Inflammatory macrophage (primary cell): ENCODE measurements around the gene CRB1.

Source experiments
- DNase-seq, 2 donors: peaks; one replicate each; pipeline ENCODE4 v3.0.0-alpha.2; 2020 to 2022
- total RNA-seq, 18 experiments: gene quantifications; one replicate each; lab custom pipeline; 2026; ENCODE audit warnings: mixed read lengths in 6 of 18, inconsistent platforms in 2 of 18; lab: John Stamatoyannopoulos, UW

The CRB1 gene
- total RNA-seq = 0 to 0.26 (median 0.15) reads per million in 18 experiments

DNA sequence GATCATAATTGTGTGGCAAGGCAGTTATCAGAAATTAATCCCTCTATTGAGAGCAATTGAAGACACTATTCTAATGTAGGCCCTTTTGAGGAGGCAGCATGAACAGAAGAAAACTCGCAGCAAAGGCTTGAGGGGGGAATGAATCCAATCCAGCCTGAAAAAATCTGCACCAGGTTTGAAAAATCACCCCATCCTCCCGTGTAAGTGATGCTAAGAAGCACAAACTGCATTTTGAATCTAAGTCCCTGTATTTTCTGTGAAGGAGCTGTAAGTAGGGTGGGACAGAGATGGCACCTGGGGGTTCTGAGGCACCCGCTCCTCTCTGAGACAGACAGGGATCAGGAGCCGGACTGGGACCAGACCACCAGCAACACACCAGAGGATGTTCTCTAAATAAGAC lies at the start of gene CRB1:
Gene CRB1, plus strand, starts transcription at position 241 of the 400 bp plus-strand sequence. CDS start 161 bp downstream, outside the sequence.
- no peak for DNase-seq

DNA sequence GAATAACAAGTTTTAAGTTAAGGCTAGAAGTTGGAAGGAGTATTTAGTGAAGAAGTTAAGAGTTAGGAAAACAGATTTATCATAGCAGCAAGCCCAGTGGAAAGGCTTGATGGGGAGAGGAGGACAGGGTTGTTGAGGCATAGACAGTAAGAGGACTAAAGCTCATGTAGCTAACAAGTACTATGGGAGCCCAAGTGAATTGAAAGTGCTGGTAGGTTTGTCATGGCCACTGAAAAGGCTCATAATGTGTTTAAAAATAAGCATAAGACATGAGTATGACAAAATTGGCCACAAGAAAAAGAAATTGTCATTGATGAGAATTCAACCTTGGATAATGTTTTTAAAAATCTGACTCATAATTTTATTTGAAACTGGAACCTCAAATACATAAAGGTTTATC lies 49.2 kb upstream of the CRB1 start:
- DNase-seq = no peak

DNA sequence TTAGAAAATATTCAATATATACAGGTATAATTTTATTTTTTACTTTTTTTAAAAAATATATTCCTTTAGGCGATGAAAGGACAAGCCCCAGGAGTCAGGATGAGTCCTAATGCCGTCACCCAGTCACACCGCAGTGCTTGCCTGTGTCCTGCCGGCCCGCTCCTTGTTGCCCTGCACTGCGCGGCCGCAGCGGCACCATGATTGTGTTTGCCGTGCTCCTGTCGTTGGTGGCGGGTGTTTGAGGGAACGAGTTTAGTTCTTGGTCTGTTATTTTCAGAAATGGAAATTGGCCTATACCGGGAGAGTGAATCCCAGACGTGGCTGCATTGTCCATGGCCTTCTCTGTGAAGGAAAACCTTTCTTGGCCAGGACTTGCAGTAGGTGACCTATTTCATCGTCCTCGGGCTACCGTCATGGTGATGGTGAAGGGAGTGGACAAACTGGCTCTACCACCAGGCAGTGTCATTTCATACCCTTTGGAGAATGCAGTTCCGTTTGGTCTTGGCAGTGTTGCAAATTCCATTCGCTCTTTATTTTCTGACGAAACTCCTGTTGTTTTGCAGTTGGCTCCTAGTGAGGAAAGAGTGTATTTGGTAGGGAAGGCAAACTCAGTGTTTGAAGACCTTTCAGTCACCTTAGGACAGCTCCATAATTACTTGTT lies 45.9 kb upstream of the CRB1 start:
- no peak for DNase-seq

DNA sequence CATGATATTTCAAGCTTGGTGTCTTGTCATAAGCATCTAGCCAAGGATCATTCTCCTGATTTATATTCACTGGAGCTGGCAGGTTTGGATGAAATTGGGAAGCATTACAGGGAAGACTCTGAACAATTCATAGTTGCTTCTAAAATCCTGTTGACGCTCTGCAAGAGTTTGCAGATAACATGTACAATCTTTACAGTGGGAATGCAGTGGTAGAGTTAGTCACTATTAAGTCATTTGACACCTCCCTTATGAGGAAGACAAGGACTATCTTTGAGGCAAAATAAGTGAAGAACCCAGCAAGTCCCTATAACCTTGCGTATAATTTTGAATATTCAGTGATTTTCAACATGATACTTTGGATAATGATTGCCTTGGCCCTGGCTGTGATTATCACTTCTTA lies 45.3 kb upstream of the CRB1 start:
- no peak for DNase-seq

DNA sequence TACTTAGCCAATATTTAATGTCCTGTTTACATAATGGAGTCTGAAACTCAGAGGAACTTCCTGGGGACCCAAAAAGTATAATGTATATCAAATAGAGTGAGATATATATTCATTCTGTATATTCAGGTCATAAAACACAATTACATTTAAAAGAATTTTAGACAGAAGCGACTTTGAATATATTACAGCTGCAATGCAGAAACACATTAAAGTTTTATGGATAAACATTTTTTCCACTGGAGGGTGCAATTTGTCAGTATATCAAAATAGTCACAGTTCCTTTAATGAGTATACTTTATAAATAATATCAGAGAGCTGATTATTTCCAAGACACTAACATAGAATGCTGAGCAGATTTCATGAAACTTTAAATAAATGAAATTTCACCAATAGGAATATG lies 43.9 kb upstream of the CRB1 start:
- DNase-seq = no peak

DNA sequence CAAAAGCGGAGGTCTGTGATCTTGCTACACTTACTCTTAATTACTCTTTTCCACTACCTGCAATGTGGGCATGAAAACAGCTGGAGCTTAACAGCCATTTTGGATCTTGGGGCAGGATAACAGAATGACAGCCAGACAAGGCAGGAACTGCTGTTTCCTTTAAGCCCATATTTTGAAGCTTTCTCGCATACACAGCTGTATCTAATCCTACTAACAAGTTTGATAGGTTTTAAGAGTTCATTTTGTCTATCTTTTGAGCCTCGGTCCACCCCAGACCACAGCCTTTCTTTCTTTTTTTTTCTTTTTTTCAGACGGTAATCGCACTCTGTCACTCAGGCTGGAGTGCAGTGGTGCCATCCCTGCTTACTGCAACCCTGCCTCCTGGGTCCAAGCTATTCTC lies 42.4 kb upstream of the CRB1 start:
- no peak for DNase-seq

DNA sequence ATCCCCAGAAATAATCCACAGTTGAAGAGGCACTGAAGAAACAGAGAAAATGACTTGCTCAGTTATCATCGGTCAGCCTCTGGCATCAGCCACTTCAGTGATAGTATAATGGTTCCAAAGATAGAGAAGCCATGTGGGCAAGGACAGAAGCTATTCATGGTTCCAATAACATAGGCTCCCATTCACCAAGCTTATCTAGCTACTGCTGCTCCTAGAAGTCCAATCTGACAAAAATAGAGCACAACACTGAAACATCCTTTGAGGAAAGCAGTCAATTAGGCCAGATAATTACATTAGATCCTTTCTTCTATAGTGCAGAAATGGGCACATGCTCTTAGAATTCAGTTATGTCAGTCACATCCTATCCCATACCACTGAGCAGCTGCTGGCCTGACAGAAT lies 33.5 kb upstream of the CRB1 start:
- DNase-seq = no peak

DNA sequence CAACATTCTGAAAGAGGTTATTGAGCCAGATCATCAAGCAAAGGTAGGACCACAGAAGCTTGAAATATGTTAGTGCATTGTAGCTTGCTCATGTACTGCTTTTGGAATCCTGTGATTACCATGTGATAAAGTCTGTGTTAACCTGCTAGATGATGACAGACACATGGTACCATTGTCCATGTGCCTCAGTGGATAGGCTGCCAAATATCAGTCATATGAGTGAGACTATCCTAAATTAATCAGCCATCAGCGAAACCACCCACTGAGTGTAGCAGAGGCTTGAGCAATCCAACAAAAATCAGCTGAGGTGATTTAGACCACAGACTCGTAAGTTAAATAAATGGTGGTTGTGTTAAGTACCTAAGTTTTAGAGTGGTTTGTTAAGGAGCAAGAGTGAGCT lies 32.7 kb upstream of the CRB1 start:
- DNase-seq = no peak

DNA sequence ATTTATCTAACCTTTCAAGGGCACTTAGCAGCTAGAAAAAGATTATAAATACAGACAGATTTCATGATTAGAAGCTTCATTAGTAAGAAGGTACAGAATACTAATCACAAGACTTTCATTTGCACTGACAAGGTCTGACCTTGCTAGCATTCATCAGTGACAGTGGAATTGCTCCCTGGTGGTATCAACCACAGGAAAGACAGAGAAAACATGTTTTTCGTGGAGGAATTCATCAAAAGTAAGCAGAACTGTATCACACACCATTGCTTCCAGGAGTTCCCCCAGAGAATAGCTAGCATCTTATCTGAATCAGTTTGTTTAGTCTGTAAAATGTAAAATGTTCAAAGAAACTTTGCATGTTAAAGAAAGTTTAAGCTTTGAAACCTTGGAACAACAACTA lies 20.6 kb upstream of the CRB1 start:
- no peak for DNase-seq

DNA sequence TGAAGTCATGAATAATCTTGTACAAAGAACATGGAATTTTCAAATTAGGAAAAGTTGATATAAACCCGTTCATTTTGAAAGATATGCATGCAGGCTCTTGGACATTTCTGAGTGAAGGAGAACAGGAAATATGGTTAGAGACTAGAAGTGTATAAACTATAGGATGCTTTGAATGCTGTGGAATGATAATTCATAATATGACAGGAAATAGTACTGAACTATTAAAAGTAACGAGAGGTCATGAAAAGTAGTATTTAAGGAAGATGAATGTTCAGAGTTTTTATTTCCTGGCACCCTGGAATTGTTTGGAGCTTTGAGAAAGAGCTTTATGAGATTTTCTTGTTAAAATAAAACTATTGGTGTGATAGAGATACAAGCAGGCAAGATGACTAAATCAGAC lies 18.7 kb upstream of the CRB1 start:
- DNase-seq = no peak

DNA sequence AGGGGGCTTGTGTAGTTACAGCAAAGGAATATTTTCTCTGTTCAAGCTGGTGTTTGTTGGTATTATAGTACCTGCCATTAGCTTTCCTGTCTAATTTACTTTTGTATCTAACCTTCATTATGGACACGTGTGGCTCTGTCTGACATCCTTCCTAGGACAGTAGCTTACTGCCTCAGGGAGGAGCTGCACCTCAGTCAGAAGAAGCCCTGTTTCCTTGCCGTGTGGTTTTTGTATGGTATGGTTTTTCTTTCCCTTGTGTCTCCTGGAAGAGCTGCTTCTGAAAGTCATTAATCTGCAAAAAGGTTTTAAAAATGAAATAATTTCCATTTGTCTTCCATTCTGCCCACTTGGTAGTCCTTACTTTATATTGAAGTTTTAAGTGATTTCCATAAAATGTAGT lies 17.4 kb upstream of the CRB1 start:
- DNase-seq = no peak

DNA sequence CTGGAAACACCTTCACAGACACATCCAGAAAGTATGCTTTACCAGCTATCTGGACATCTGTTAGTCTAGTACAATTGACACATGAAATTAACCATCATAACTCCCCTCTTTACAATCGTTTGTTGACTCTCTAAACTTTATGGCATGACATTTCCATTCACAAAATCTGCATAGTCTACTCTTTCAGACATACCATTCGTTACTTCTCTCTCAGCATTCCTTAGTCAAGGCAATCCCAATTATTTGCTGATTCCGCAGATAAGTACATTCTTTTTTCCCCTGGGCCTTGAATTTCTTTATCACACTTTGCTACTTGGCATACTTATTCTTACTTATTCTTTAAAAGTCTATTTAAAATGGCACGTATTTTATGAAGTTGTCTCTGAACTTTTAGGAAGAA lies 15.1 kb upstream of the CRB1 start:
- no peak for DNase-seq

DNA sequence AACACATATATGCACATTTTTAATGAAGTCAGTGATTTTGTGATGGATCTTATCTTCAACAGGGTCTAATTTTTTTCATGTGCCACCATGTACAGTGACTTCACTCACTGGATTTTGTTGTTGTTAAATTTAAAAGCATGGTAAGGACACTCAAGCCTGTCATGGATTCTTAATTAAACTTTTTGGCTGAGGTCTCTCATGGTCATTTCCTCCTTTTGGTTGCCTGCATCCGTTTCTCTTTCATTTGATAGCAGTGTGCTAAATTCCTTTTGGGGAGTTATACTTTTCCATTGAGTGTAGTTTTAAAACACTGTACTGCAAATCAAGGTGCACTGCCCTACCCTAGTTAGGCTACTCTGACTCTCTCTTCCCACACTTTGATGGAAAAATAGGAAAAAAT lies 13.2 kb upstream of the CRB1 start:
- DNase-seq = no peak

DNA sequence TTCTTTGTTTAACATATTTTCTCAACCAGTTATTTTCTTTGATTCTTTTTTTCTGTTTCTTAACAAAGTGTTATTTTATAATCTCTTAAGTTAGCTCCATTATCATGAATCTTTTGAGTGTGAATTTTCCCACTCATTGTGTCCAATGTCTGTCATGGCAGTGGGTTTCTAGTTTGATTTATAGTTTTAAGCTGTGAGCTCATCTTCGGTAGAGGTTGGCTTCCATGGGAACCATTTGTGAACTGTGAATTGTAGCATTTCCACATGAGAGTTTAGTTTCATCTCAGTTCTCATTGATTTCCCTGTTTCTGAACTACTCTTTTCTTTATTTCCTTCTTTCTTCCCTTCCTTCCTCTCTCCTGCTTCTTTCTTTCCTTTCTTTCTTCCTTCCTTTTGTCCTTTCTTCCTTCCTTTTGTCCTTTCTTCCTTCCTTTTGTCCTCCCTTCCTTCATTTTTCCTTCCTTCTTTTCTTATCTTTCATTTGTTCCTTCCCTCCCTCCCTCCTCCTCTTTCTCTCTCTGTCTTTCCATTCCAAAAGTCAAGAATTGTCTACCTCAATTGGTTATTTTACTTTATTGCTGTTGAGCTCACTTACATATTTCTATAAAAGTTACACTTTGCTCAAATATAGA lies 3.0 kb upstream of the CRB1 start:
- DNase-seq = no peak

DNA sequence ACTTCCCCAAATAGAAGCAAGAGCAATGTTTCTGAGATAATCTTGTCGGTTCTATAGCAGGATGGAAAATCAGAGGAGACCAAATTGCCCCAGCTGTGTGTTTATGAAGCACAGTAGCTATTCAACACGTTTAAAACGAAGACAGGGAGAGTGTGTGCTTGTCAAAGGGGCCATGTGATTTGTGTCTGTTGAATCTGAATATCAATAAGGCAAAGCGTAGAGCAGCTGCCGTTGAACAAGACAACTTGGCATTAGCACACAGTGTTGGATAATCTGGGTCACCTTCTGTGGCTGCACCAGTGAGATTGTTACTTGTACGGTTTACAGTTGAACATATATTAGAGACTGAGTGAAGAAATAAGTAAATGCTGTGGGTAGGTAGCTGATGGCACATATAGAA lies 1.0 kb downstream of the CRB1 start:
- DNase-seq = no peak

DNA sequence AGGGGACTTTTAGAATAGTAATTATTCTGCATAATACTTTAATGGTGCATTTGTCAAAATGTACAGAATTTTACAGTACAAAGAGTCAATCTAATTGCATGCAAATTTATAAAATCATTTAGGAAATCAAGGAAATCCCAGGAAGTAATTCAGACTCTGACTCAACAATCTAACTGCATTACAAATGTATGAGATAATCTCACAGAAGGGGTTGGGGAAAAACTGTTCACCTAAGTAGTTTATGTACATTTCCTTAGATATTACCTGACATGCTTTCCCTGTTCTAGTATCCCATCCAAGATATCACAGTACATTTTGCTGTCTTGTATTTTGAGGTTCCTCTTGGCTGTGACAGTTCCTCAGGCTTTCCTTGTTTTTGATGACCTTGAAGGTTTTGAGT lies 4.7 kb downstream of the CRB1 start:
- DNase-seq = no peak

DNA sequence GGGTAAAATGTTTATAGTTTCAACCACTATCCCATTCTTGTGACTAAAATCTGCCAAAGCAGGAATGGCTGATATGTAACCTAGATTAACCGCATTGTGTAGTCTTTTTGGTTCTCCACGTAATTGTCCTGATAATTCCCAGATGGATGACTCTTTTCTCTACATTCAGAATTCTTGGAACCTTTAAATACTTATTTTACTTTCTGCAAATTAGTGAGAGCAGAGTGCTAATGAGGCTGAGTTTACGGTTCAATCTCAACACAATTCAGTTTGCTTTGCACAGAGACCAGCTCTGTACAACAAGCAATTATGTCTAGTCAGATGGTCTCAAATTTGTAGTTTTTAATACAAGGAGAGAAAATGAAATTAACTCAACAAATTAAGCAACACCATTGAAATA lies 9.1 kb downstream of the CRB1 start:
- no peak for DNase-seq

DNA sequence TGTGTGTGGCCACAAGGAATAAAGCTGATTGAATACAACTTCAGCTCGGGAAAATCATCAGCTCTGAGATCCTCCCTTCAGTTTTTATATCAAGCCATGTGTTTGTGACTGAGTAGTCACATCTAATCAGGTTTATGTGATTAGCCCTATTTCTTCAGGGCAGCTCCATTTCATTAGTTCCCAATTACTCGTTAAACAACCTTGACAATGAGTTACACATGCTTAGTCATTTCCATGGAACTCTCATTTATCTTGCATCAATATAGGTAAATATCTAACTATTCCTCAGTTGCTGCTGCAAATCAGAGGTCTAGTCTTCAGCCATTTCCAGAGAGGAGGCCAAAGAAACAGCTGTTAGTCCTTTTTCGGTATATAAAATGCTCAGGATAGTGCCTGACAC lies 16.3 kb downstream of the CRB1 start:
- DNase-seq = no peak

DNA sequence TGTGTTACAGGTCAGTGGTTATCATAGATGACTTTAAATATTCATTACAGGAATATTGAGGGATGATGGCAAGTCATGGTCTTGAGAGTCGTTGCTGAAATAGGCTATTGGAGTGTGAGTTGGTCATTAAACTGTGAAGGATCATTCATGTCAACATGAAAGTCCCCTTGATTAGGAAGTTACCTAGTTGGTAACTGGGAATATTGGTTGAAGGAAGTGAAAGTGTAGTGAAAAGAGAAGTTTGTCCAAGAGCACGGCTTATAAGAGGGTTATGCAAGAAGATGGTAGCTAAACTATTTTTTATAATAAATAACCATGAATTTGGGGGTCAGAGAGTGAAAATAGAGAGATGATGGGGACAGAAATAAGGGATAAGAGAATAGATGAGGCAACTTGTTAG lies 16.9 kb downstream of the CRB1 start:
- DNase-seq = peak; percentile 15 to 31

DNA sequence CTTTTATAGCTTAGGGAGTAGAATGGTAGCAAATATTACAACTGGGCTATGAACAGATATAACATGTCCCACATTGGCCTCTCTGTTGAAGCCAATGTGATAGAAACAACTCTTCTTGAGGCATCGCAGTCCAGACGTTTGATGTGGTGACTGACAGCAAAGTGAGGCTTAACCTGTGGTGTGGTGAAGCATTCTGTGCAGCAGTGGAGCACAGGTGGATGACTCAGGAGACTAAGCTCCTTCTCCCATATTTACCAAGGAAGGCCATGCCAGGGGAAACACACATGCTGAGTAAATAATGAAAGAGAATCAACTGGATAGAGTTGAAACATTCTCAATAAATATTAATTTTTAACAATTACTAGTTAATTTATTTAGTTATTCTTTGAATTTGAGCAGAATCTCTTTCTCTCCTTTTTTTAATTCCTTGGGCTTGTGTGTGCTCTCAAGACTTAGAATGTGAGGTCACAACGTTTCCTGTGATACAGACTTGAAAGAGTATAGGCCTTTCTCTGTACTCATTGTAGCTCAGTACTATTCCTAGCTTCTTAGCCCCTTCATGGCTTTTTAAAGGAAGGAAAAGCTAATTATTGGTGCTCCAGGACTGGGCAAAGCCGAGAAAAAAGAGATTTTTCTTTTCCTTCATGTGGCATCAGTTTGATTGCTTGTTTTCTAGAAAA lies 17.6 kb downstream of the CRB1 start:
- DNase-seq = no peak

DNA sequence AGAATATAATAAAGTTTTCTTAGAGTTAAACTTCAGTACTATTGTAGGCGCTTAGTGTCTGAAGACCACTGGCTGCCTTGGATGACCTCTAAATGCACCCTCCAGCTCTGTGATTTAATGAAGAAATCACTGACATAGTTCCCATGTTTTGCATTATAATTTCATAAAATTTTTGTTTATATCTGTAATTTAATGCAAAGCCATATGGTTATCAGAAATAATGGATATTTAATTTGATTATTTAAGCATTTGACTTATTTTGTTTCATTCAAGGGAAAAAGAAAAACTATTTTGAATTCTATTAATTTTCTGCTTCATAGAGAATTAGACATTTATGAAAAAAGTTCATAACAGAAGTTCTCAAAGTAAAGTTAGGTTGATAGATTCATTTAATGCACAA lies 18.6 kb downstream of the CRB1 start:
- DNase-seq = no peak

DNA sequence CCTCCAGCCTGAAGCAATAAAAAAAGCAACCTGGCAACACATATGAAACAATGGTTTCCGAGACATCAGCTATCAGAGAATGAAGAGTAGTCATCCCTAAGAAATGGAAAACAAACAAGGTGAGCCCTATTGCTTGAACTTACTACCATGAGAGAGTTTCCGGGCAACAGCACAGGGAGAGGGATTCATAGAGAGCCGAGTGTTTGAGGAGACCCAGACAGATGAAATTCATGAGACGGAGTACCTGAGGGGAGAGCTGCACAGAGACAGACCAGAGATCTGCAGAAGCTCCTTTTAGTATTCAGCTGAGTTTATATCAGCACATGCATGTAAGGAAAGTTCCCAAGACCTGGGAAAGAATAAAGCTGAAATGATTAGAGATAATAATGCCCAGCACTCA lies 19.8 kb downstream of the CRB1 start:
- DNase-seq = no peak

DNA sequence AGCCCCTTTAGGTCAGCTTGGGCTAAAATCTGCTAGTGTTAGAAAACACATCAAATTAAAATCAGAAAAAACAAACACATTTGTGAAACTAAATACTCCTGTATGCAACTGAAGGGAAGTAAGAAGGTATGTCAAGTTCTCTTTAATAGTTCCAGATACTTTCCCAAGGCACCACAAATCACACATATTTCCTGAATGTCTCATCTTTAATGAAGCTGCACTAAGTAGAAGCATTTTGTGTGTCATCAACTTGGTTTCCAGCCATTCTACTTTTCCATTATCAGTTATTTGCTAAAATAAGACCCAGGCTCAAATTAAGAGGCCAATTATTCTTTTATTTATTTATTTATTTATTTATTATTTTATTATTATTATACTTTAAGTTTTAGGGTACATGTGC lies 34.7 kb downstream of the CRB1 start:
- DNase-seq = no peak

DNA sequence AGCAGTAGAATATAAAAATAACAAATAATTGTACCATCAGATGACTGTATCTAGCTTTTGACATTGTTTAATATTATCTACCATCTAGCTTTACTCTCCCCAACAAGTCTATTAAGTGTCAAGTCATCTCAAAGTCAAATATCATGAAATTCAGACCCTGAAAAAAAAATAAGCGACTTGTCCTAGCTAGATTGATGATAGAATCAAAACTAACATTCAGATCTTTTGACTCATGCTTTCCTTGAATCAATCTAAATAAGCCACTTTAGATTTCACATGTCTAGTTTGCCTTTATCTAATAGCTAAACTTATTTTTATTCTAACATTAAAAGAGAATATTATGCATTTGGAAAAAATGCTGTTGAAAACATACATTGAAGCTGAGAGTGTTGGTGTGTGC lies 35.4 kb downstream of the CRB1 start:
- DNase-seq = no peak
